Stomach (tissue), 4 donors: ENCODE measurements around the gene AUTS2.

Experiments
- CTCF ChIP-seq, 7 experiments: fragments of 450-650 bp in 4 of 7; fragments of 200-600 bp in 3 of 7; sonication (generic) in 3 of 7; IDR thresholded peaks; one replicate each; pipeline ENCODE4 v1.5.1; 2016 to 2019; ENCODE audit warnings: antibody characterized with exemption in 7 of 7, control low read depth in 2 of 7, mild to moderate bottlenecking in 1 of 7
- EP300 ChIP-seq: sonication (generic); formaldehyde crosslinking; IDR thresholded peaks from one replicate; pipeline ENCODE4 v1.6.1; 2017; ENCODE audit warnings: antibody characterized with exemption

GRCh38 chr7:69553190-69553589 lies 45.1 kb upstream of the AUTS2 start:
- TF ChIP-seq CTCF (IDR thresholded peaks at IDR 0.05) (no peak), EP300 (no peak)
